Activated CD4-positive, alpha-beta T cell treated with anti-CD3 and anti-CD28 coated beads, Interleukin-2, amount 50 U/mL, for 16 hours (primary cell): Measurements from ENCODE around the gene FAM124B.

ENCODE experiments used
- DNase-seq: peaks from one replicate; pipeline ENCODE4 v3.0.0-alpha.2; 2020

FAM124B gene

DNA sequence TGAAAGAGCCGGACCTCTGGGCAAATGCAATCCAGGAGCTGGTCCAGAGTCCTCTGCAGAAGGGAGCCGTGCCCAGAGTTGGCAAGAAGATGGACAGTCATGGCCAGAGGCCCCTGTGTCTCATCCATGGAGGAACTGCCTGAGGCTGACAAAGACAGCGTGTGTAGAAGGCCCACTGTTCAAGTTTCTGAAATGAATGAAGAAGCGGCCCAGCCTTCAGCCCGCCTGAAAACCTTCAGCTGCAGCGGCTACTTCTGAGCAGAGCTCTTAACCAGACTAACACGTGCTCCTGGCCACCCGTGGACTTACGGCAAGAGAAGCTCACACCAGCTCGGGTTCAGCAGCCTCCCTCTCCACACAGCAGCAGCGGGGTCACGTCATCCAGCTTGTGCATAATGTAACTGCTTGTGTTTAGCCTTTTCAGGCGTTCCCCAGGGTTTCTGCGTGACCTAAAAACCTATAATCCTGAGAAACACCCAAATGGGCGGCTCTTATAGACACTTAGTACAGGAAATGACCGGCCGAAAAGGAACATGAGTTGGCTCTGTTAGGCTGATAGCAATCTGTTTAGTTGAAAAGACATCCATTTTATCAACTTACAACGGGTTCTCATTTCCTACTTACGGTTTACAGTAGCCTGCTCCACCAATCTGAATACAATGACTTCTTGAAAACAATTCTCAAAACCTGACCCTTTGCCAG lies at the start of gene FAM124B:
Gene FAM124B (minus strand): TSS at position 467 of the 702 bp plus-strand sequence. CDS start 339 bp downstream, at position 128.
- DNase-seq = peak; percentile 45

DNA sequence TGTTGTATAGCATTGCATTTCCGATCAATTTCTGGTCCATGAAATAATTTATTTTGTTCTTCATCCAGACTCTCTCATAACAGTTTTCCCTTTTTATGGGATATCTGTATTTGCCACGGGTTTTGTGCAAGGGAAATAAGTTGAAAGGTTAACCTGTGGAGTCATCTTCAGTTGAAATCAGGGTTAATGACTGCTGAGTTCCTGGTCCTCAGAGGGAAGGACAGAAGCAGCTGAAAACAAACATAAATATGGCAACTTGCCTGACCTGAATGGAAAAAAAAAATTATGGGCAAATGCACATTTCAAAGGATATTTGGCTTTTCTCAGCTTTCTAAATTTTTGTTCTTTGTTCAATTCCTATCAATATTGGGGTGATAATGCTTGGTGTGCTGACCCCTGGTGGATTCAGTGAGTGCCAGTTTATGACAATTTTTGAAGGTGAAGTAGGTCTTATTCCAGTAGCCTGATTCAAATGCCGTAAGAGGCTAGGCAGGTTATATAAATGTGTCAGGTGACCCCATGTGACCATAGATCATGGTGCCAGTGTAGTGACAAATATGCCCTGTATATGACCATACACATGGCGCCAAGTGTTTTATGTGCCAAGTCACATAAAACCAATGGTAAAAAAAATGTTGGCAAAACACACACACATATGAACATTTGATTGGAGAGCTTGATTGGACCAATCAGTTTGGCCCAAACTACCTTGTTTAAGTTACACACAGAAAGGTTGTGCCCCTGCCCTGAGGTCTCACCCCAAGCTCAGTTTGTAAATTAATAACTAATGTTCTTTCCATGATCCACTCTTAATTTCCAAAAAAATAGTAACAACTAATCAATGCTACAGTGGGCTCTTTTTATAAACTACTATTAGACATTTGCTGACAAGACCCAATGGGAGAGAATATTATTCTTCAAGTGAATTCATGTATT lies 47.6 kb upstream of the FAM124B start:
- peak; percentile 4 for DNase-seq

DNA sequence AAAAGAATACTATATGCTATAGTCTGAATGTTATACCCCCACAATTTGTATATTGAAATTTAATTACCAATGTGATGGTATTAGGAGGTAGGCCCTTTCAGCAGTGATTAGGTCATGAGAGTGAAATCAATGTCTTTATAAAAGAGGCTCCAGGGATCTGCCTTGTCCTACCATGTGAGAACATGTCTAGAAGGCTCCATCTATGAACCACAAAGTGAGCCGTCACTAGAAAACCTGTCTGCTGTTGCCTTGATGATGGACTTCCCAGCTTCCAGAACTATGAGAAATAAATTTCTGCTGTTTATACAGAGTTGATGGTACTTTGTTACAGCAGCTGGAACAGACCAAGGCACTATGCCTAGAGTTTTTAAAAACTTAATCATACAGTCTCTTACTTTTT lies 46.3 kb upstream of the FAM124B start:
- DNase-seq = no peak

DNA sequence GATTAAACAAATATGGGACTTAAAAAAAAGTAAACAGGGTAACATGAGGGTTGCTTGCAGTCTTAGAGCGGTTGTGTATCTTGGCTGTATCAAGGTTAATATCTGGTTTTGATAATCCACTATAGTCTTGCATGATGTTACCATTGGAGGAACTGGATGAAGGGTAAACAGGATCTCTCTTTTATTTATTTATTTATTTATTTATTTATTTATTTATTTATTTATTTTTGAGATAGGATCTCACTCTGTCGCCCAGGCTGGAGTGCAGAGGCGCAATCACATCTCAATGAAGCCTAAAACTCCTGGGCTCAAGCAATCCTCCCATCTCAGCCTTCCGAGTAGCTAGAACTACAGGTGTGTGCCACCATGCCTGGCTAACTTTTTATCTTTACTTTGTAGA lies 42.9 kb upstream of the FAM124B start:
- no peak for DNase-seq

DNA sequence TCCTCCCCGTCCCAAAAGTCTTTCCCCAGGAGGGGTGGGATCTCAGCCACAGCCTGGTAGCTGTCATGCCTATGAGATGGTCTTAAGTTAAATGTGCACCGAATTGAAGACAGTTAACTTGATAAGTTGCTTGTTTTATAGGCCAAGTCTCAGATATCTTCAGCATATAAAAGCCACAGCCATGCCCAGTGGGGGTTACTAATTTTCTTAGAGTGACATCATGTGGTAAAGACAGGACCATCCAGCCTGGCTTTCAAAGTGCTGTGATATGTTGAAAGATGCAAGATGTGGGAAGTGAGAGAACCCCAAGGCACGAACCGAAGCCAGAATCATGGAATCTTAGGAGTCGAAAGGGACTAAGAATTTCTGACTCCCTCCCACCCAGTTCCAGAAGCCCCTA lies 42.1 kb upstream of the FAM124B start:
- DNase-seq = no peak

- no peak for DNase-seq
These were observed 40.4 kb upstream of the FAM124B start for GRCh38 chr2:224442071-224442967.

DNA sequence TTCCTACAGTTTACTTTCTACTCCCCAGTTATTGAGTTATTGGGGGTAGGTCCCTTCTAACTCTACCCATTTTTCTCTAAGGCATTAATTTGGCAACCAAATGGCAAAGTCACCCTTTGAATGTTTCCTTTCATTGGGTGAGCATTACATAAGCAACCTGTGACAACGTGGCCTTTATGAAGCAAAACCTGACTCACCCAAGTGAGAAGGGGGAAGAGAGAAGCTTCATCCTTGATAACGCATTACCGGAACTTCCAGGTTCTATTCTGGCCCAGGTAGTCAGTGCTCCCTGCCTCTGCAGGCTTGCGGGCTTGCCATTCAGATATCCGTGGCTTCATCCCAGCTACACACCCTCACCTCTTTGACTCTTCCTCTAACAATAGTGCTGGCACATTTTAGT lies 39.1 kb upstream of the FAM124B start:
- DNase-seq = no peak

DNA sequence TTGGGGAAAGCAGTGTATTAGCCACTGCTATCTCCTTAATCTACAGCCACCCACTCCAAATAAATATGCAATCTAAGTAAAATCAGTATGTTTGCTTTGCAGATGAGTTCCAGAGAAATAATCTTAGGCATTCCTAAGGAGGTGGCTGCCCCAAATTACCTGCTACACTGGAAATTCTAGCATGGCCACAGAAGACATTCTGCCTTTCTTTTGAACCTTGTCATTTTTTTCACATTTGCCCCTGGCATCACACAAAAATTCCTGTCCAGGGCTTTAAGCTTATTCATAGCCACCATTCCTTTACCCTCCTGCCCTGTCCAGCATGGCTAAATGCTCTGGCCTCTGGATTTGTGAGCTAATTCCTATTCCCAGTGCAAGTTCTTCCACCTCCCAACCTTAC lies 36.8 kb upstream of the FAM124B start:
- DNase-seq = no peak

- peak; percentile 9 for DNase-seq
These were observed 34.7 kb upstream of the FAM124B start for GRCh38 chr2:224436634-224437033.

- no peak for DNase-seq
These were observed 32.7 kb upstream of the FAM124B start for GRCh38 chr2:224434618-224435017.

DNA sequence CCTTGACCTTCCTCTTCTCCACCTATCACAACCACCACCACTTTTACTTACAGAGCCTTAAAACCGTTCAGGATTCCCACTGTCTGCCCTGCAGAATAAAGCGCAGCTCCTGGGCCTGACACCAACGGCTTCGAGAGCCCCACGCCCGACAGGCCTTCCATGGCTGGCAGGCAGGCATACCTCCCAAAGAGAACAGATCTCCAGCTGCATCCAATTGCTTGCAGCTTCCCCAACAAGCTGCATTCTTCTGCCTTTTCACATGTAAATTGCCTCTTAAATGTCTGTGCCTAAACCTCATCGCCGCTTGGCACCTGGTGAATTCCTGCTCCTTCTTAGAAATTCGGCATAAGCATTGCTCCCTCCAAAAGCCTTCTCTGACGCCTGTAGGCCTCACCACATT lies 31.5 kb upstream of the FAM124B start:
- DNase-seq = no peak

GRCh38 chr2:224432003-224432579 lies 30.2 kb upstream of the FAM124B start:
- no peak for DNase-seq

DNA sequence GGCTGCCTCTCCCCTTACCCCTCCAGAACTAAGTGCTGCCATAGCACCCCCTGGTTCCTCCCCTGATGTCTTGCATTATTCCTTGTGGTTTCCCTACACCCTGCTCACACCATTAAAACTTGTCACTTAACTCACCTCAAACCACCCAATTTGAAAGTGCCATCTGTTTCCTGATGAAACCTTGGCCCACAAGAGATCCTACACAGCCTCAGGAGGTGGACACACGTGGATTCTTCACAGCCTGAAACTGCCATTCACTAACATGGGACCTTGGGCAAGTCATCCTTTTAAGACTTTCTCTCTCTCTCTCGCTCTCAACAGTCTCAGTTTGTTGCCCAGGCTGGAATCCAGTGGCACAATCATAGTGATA lies 27.5 kb upstream of the FAM124B start:
- DNase-seq = no peak

DNA sequence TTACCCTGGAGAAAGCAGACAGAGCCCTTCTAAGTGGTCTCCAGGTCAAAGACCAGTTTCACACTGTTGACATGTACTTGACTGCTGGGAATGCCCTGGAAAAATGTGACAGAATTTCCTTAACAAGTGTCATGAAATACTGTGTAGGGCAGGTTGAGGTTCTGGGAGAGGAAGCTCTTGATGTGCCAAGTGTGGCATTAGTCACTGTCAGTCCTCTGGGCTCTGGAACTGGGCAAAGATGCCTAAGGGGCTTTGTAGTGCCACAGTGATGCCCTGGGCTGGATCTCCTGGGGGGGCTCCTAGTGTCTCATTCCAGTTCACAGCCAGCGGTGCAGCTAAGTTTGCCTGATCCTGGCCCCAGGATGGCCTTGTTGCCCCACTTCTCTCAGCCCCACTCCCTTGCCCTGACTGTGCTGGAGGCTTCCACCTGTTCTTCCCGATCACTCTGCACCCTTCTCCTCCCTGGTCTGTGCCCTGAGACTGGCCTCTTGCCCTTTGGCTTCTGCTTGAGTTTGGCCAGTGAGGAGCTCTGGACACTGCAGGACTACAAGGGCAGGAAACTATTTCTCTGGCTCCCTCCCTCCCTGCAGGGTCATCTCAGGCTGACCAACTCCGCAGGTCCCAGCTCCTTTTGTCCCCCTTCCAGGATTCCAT lies 27.0 kb upstream of the FAM124B start:
- no peak for DNase-seq

GRCh38 chr2:224427471-224427870 lies 25.6 kb upstream of the FAM124B start:
- no peak for DNase-seq

GRCh38 chr2:224426656-224427055 lies 24.7 kb upstream of the FAM124B start:
- no peak for DNase-seq

GRCh38 chr2:224421065-224421464 lies 19.2 kb upstream of the FAM124B start:
- DNase-seq = no peak

GRCh38 chr2:224417947-224418346 lies 16.0 kb upstream of the FAM124B start:
- no peak for DNase-seq

- no peak for DNase-seq
These were observed 15.4 kb upstream of the FAM124B start for GRCh38 chr2:224417361-224417729.

DNA sequence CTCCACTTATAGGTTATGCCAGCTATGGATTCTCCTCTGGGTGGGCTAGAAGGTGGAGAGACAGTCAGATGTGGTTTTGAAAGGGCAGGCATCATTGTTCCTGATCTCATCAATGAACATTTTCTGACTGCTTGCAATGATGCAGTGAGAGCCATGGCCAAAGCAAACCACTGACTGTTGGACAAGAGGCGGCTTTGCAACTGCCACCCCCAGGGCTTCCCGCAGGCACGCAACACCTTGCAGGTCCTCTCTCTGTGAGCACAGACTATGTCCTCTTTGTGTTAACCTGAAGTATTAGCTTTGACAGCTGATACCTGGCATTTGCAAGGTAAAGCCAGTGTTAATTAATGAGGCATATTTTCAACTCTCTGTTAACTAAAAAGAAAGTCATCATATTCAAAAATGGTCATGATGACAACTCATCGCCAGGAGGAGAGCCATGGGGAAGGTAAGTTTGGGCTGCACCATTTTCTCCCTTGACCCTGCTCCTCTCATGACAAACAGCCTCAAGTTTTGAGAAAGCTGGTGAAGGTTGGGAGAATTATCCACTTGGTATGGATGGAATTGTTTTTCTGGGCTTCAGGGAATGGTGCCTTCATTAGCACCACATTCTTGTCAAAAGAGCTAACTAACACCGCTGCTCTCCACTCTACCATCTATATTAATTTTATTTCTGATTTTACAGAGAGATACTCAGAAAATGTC lies 14.9 kb upstream of the FAM124B start:
- no peak for DNase-seq

GRCh38 chr2:224413381-224413780 lies 11.5 kb upstream of the FAM124B start:
- DNase-seq = no peak
